Ovary (tissue), 3 donors: ENCODE measurements around the gene ICE2.

Experiments used
- CTCF ChIP-seq, 3 donors: fragments of 450-650 bp in 2 of 3; fragments of 200-600 bp in 1 of 3; IDR thresholded peaks; one replicate each; pipeline versions ENCODE4 v1.5.1 to v1.8.0; 2016 to 2022; ENCODE audit warnings: antibody characterized with exemption in 3 of 3, mild to moderate bottlenecking in 1 of 3
- POLR2A ChIP-seq: fragments of 450-650 bp; IDR thresholded peaks from one replicate; pipeline ENCODE4 v1.6.1; 2017; ENCODE audit warnings: antibody characterized with exemption, mild to moderate bottlenecking, moderate library complexity
- donor health status: DM: no; HTN: no; CAD: no.

- TF ChIP-seq CTCF (IDR thresholded peaks at IDR 0.05), result no peak
- TF ChIP-seq POLR2A, result no peak
These were observed 108.1 kb downstream of the ICE2 start for GRCh38 chr15:60370869-60371136.
